Mesenchymal stem cell (in vitro differentiated cells and primary cell): ENCODE measurements around the gene TDRD9.

Experiments used
- DNase-seq: peaks from one replicate; pipeline ENCODE4 v3.0.0-alpha.2; 2013
- H2AFZ ChIP-seq: one replicate; pipeline ENCODE4 v1.6.1; 2013; ENCODE audit warnings: low read depth, mild to moderate bottlenecking, control low read depth, inconsistent platforms, low read length, moderate library complexity
- H2AK5ac ChIP-seq: 2 replicates; pipeline ENCODE4 v1.6.1; 2013; ENCODE audit warnings: low read length, moderate library complexity, mild to moderate bottlenecking, inconsistent platforms; ENCODE audit not compliant: severe bottlenecking
- H2BK120ac ChIP-seq: one replicate; pipeline ENCODE4 v1.6.1; 2013; ENCODE audit warnings: low read depth, mild to moderate bottlenecking, inconsistent platforms, low read length, moderate library complexity
- H2BK12ac ChIP-seq, 2 experiments: one replicate each; pipeline ENCODE4 v1.6.1; 2013; ENCODE audit warnings: inconsistent platforms in 2 of 2, low read length in 2 of 2, mild to moderate bottlenecking in 2 of 2, moderate library complexity in 2 of 2, control low read depth in 1 of 2
- H2BK15ac ChIP-seq: one replicate; pipeline ENCODE4 v1.6.1; 2013; ENCODE audit warnings: mild to moderate bottlenecking, low read depth, inconsistent platforms; ENCODE audit not compliant: poor library complexity, severe bottlenecking
- H2BK5ac ChIP-seq: 2 replicates; pipeline ENCODE4 v1.6.1; 2013; ENCODE audit warnings: low read depth, mild to moderate bottlenecking, low read length, control low read depth, inconsistent platforms; ENCODE audit not compliant: poor library complexity, severe bottlenecking
- H3K14ac ChIP-seq, 2 experiments: one replicate each; pipeline ENCODE4 v1.6.1; 2013; ENCODE audit warnings: inconsistent platforms in 2 of 2, low read length in 2 of 2, control low read depth in 1 of 2, mild to moderate bottlenecking in 1 of 2, moderate library complexity in 1 of 2
- H3K18ac ChIP-seq, 2 experiments: one replicate each; pipeline ENCODE4 v1.6.1; 2013; ENCODE audit warnings: inconsistent platforms in 2 of 2, low read length in 2 of 2, control low read depth in 1 of 2, low read depth in 1 of 2, mild to moderate bottlenecking in 1 of 2
- H3K23ac ChIP-seq, 2 experiments: one replicate each; pipeline ENCODE4 v1.6.1; 2013; ENCODE audit warnings: inconsistent platforms in 2 of 2, low read length in 2 of 2, mild to moderate bottlenecking in 2 of 2, moderate library complexity in 2 of 2, control low read depth in 1 of 2
- H3K27ac ChIP-seq: 2 replicates; pipeline ENCODE4 v1.5.1; 2013; ENCODE audit warnings: mild to moderate bottlenecking, moderate library complexity, low read length, control low read depth, inconsistent platforms; ENCODE audit not compliant: poor library complexity, severe bottlenecking
- H3K27me3 ChIP-seq, 2 experiments: 2 replicates each; pipeline versions ENCODE4 v1.6.1 to v1.7.0; 2013; ENCODE audit warnings: low read length in 2 of 2, mild to moderate bottlenecking in 2 of 2, moderate library complexity in 2 of 2, control low read depth in 1 of 2, inconsistent platforms in 1 of 2; ENCODE audit not compliant: control insufficient read depth in 1 of 2, insufficient read depth in 1 of 2
- H3K36me3 ChIP-seq, 2 experiments: 2 replicates each; pipeline versions ENCODE4 v1.6.1 to v1.7.0; 2013; ENCODE audit warnings: low read length in 2 of 2, control low read depth in 1 of 2, inconsistent platforms in 1 of 2, low read depth in 1 of 2, mild to moderate bottlenecking in 1 of 2; ENCODE audit not compliant: insufficient read depth in 2 of 2, control insufficient read depth in 1 of 2
- H3K4ac ChIP-seq, 2 experiments: one replicate each; pipeline ENCODE4 v1.6.1; 2013; ENCODE audit warnings: inconsistent platforms in 2 of 2, low read length in 2 of 2, mild to moderate bottlenecking in 2 of 2, moderate library complexity in 2 of 2, control low read depth in 1 of 2, low read depth in 1 of 2
- H3K4me1 ChIP-seq: 2 replicates; pipeline ENCODE4 v1.6.1; 2013; ENCODE audit warnings: low read depth, low read length, control low read depth; ENCODE audit not compliant: control insufficient read depth, insufficient read depth
- H3K4me2 ChIP-seq: 2 replicates; pipeline ENCODE4 v1.6.1; 2013; ENCODE audit warnings: low read length, mild to moderate bottlenecking, inconsistent platforms; ENCODE audit not compliant: poor library complexity, severe bottlenecking
- H3K4me3 ChIP-seq, 2 experiments: 2 replicates each; pipeline versions ENCODE4 v1.5.1 to v1.7.0; 2013; ENCODE audit warnings: low read length in 2 of 2, mild to moderate bottlenecking in 2 of 2, control low read depth in 1 of 2, low read depth in 1 of 2; ENCODE audit not compliant: insufficient read depth in 1 of 2
- H3K79me1 ChIP-seq: replicated peaks from 2 replicates; pipeline ENCODE4 v1.6.1; 2013; ENCODE audit warnings: mild to moderate bottlenecking, control low read depth, low read length, inconsistent platforms; ENCODE audit not compliant: poor library complexity, severe bottlenecking
- H3K9ac ChIP-seq: 2 replicates; pipeline ENCODE4 v1.7.0; 2013; ENCODE audit warnings: mild to moderate bottlenecking, low read length, moderate library complexity
- H3K9me3 ChIP-seq: 2 replicates; pipeline ENCODE4 v1.7.0; 2013; ENCODE audit warnings: mild to moderate bottlenecking, low read length; ENCODE audit not compliant: control insufficient read depth
- H4K8ac ChIP-seq: one replicate; pipeline ENCODE4 v1.6.1; 2013; ENCODE audit warnings: inconsistent platforms, mild to moderate bottlenecking, low read length, moderate library complexity
- H4K91ac ChIP-seq: one replicate; pipeline ENCODE4 v1.6.1; 2013; ENCODE audit warnings: mild to moderate bottlenecking, low read length, inconsistent platforms
- WGBS: methylation state at CpG from one replicate; pipeline ENCODE4 v1.1.7; 2013; ENCODE audit warnings: mixed read lengths; 5-methylcytosine and 5-hydroxymethylcytosine counted together

Gene TDRD9

GRCh38 chr14:103961928-103962578, 33.8 kb downstream of the TDRD9 start:
- H3K79me1 ChIP-seq: no peaks in the 10 kb centered on the region
- H2AFZ ChIP-seq: no peak overlapping the region
- H3K9ac ChIP-seq: no peak overlapping the region
- no peak overlapping the region for H3K27ac ChIP-seq
- H4K91ac ChIP-seq: no peak overlapping the region
- no peaks in the 10 kb centered on the region for H3K36me3 ChIP-seq
- H3K9me3 ChIP-seq: no peaks in the 10 kb centered on the region
- no peak overlapping the region for H2AK5ac ChIP-seq
- H3K4ac ChIP-seq: no peak overlapping the region
- peaks cover 10 to 13% of the 10 kb centered on the region in 2 experiments for H3K27me3 ChIP-seq
- WGBS: 78% methylated on average over 5 of the region's 5 CpGs
- H3K14ac ChIP-seq: no peak overlapping the region
- H2BK120ac ChIP-seq: no peak overlapping the region
- no peak overlapping the region for H3K4me2 ChIP-seq
- no peak overlapping the region for H2BK15ac ChIP-seq
- H4K8ac ChIP-seq: no peak overlapping the region
- no peaks in the 10 kb centered on the region for H3K4me1 ChIP-seq
- H2BK12ac ChIP-seq: no peak overlapping the region
- no peak overlapping the region for H3K18ac ChIP-seq
- H3K4me3 ChIP-seq: no peak overlapping the region
- H2BK5ac ChIP-seq: no peak overlapping the region
- no peak overlapping the region for H3K23ac ChIP-seq
- DNase-seq: no peak

DNA sequence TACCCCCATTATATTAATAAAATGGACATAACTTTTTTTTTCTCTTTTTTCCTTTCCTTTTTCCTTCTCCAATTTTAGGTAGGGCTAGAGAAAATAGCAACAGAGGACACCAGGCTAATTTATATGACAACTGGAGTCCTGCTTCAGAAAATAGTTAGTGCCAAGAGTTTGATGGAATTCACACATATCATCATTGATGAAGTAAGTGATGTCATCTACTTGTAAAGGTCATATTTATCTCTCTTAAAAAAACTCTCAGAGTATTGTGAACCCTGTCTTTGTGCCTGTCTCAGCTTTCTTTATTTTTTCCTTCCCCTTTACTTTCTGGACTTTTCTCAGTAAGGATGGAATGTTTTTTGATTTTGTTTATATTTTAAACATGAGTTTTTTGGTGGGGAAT, 38.4 kb downstream of the TDRD9 start:
- Histone ChIP-seq H3K4me3 (no peak overlapping the region), H2AK5ac (no peak overlapping the region), H2BK15ac (no peak overlapping the region), H3K9me3 (no peaks in the 10 kb centered on the region), H2BK5ac (no peak overlapping the region), H3K79me1 (no peaks in the 10 kb centered on the region), H3K9ac (no peak overlapping the region), H4K8ac (no peak overlapping the region), H3K36me3 (no peaks in the 10 kb centered on the region), H3K18ac (no peak overlapping the region), H3K27ac (no peak overlapping the region), H3K23ac (no peak overlapping the region), H2BK120ac (no peak overlapping the region), H2AFZ (no peak overlapping the region), H3K4ac (no peak overlapping the region), H3K14ac (no peak overlapping the region), H2BK12ac (no peak overlapping the region), H3K4me2 (no peak overlapping the region), H3K27me3 (peaks cover 5 to 20% of the 10 kb centered on the region in 2 experiments), H4K91ac (no peak overlapping the region), H3K4me1 (no peaks in the 10 kb centered on the region)
- no peak for DNase-seq

DNA sequence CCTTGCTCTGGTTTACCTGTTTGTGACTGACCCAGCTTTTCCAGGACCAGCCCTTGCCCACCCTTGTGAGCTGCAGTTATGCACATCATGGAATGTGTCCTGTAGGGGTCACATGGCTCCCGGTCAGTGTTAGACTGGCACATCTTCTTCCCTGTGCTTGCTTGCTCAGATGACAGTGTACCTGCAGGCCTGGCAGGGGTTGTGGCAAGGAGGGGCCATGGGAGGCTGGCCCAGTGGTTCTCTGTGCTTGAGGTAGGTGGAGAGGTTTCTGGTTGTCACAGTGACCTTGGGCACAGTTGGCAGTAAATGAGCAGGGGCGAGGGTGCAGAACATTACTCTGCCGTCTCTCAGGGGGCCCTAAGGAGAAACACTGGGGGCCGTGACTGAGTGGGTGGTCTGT, 41.7 kb downstream of the TDRD9 start:
- no peak overlapping the region for H2AFZ ChIP-seq
- peaks cover 0 to 24% of the 10 kb centered on the region in 2 experiments for H3K27me3 ChIP-seq
- H3K4me3 ChIP-seq: no peak overlapping the region
- no peak overlapping the region for H2BK5ac ChIP-seq
- no peak overlapping the region for H2BK12ac ChIP-seq
- H3K79me1 ChIP-seq: no peaks in the 10 kb centered on the region
- no peak overlapping the region for H3K4ac ChIP-seq
- no peaks in the 10 kb centered on the region for H3K4me1 ChIP-seq
- no peaks in the 10 kb centered on the region for H3K36me3 ChIP-seq
- H3K27ac ChIP-seq: no peak overlapping the region
- H3K9ac ChIP-seq: no peak overlapping the region
- no peak overlapping the region for H3K14ac ChIP-seq
- no peaks in the 10 kb centered on the region for H3K9me3 ChIP-seq
- H2BK120ac ChIP-seq: no peak overlapping the region
- no peak overlapping the region for H3K4me2 ChIP-seq
- H4K91ac ChIP-seq: no peak overlapping the region
- no peak overlapping the region for H2BK15ac ChIP-seq
- H3K23ac ChIP-seq: no peak overlapping the region
- no peak for DNase-seq
- H4K8ac ChIP-seq: no peak overlapping the region
- no peak overlapping the region for H3K18ac ChIP-seq
- H2AK5ac ChIP-seq: no peak overlapping the region
- 85% methylated on average over 4 of the region's 4 CpGs for WGBS

- Histone ChIP-seq H3K79me1 (no peaks in the 10 kb centered on the region), H3K9ac (no peak overlapping the region), H3K4me1 (no peaks in the 10 kb centered on the region), H4K8ac (no peak overlapping the region), H3K9me3 (no peaks in the 10 kb centered on the region), H4K91ac (peak overlapping the region; percentile 61), H2AK5ac (no peak overlapping the region), H2AFZ (peak overlapping the region; percentile 46), H3K4me2 (no peak overlapping the region), H3K36me3 (no peaks in the 10 kb centered on the region), H2BK120ac (no peak overlapping the region), H2BK12ac (no peak overlapping the region), H3K27me3 (peaks cover 0 to 13% of the 10 kb centered on the region in 2 experiments), H3K27ac (no peak overlapping the region), H2BK15ac (no peak overlapping the region), H3K23ac (no peak overlapping the region), H2BK5ac (no peak overlapping the region), H3K4me3 (no peak overlapping the region), H3K4ac (no peak overlapping the region), H3K14ac (no peak overlapping the region), H3K18ac (no peak overlapping the region)
- no peak for DNase-seq
- 58% methylated on average over 4 of the region's 4 CpGs for WGBS
These were observed 45.1 kb downstream of the TDRD9 start for GRCh38 chr14:103973354-103973753.
